Fibroblast of mammary gland (primary cell): Measurements from ENCODE around the gene C18orf32.
"Not testable (repeated sequence)": the region's sequence is repeated elsewhere in the genome, so short reads cannot be mapped to it uniquely, and the experiment has no call there.

Experiments
- DNase-seq: peaks from one replicate; pipeline ENCODE4 v3.0.0-alpha.2; 2010; ENCODE audit warnings: low read depth
- H3K4me3 ChIP-seq: 2 replicates; pipeline ENCODE4 v1.5.1; 2011; ENCODE audit warnings: low read depth, mild to moderate bottlenecking, low read length, moderate library complexity; ENCODE audit not compliant: control insufficient read depth
- CTCF ChIP-seq: conservative IDR thresholded peaks from 2 replicates; pipeline ENCODE4 v1.5.1; 2011; ENCODE audit warnings: low read depth, low read length, inconsistent platforms; ENCODE audit not compliant: control insufficient read depth, insufficient read depth

The C18orf32 gene

GRCh38 chr18:49481317-49481716 lies 5.7 kb downstream of the C18orf32 start:
- no peak overlapping the region for H3K4me3 ChIP-seq
- TF ChIP-seq CTCF: no peak
- DNase-seq: peak; percentile 15

GRCh38 chr18:49479381-49480137 lies 7.5 kb downstream of the C18orf32 start:
- no peak overlapping the region for H3K4me3 ChIP-seq
- TF ChIP-seq CTCF: no peak
- peak; percentile 15 for DNase-seq

GRCh38 chr18:49476664-49477411 lies 10.2 kb downstream of the C18orf32 start:
- no peak overlapping the region for H3K4me3 ChIP-seq
- DNase-seq: peak; percentile 86
- no peak for TF ChIP-seq CTCF

- H3K4me3 ChIP-seq, DNase-seq: not testable (repeated sequence)
Measured at GRCh38 chr18:49474935-49475334, 12.1 kb downstream of the C18orf32 start.

- H3K4me3 ChIP-seq: no peak overlapping the region
- no peak for TF ChIP-seq CTCF
- no peak for DNase-seq
Measured at GRCh38 chr18:49473721-49474120, 13.3 kb downstream of the C18orf32 start.

GRCh38 chr18:49472459-49472858 lies 14.6 kb downstream of the C18orf32 start:
- no peak for TF ChIP-seq CTCF
- H3K4me3 ChIP-seq: no peak overlapping the region
- no peak for DNase-seq

GRCh38 chr18:49471532-49471931 lies 15.5 kb downstream of the C18orf32 start:
- no peak for DNase-seq
- H3K4me3 ChIP-seq: no peak overlapping the region
- TF ChIP-seq CTCF: no peak
